Activated T-helper 2 cell treated with anti-CD3 and anti-CD28 coated beads, Interferon-gamma antibody, Interleukin-2, Interleukin-4, amounts not matched to agents 10 μg/mL and 5 μg/mL and 100 μg/mL, durations not matched to agents 14 hours and 24 hours and 36 hours (primary cell): ENCODE results near the gene PES1. TPM values are rescaled to one million over a fixed set of nuclear protein-coding genes. Genes with fewer than 3 reads are reported as not detected.
"Not testable (repeated sequence)": the region's sequence is repeated elsewhere in the genome, so short reads cannot be mapped to it uniquely, and the experiment has no call there.

Experiments
- DNase-seq: peaks from one replicate; pipeline ENCODE4 v3.0.0; 2021; ENCODE audit warnings: low spot score
- H3K27ac Mint-ChIP-seq: one replicate; pipeline ENCODE4 v1.8.0; 2021; ENCODE audit warnings: mixed read lengths
- H3K27me3 Mint-ChIP-seq: one replicate; pipeline ENCODE4 v1.8.0; 2021; ENCODE audit warnings: low read depth, mixed read lengths
- H3K36me3 Mint-ChIP-seq: one replicate; pipeline ENCODE4 v1.8.0; 2021; ENCODE audit warnings: low read depth, mixed read lengths
- H3K4me1 Mint-ChIP-seq: one replicate; pipeline ENCODE4 v1.8.0; 2021; ENCODE audit warnings: low read depth, mixed read lengths
- H3K4me3 Mint-ChIP-seq: one replicate; pipeline ENCODE4 v1.8.0; 2021; ENCODE audit warnings: low read depth, mild to moderate bottlenecking, moderate library complexity, mixed read lengths
- H3K9me3 Mint-ChIP-seq: one replicate; pipeline ENCODE4 v1.8.0; 2021; ENCODE audit warnings: mixed read lengths
- intact Hi-C: fragments of 100-400 bp; cut with micrococcal nuclease; formaldehyde crosslinking; loops from one replicate; pipeline ENCODE4 v1.15.1; 2023
- total RNA-seq: library from RNA; stranded (reverse); gene quantifications from 2 replicates; pipeline ENCODE4 v1.2.3, GENCODE V29; 2022

Gene PES1
- total RNA-seq, 1 donor from 2014 or later: 129 TPM

GRCh38 chr22:30555282-30556210, 36.2 kb downstream of the PES1 start:
- Mint-ChIP-seq H3K4me3 (no peak overlapping the region), H3K36me3 (no peaks in the 10 kb centered on the region), H3K27ac (no peak overlapping the region)

GRCh38 chr22:30553971-30554370, 37.7 kb downstream of the PES1 start:
- no peak for DNase-seq
- Mint-ChIP-seq H3K27ac (no peak overlapping the region), H3K4me1 (no peaks in the 10 kb centered on the region), H3K9me3 (no peaks in the 10 kb centered on the region), H3K4me3 (no peak overlapping the region), H3K36me3 (no peaks in the 10 kb centered on the region), H3K27me3 (no peaks in the 10 kb centered on the region)
- intact Hi-C loops: no loop called here

More at GRCh38 chr22:30555282-30556210, 36.2 kb downstream of the PES1 start:
- DNase-seq: no peak
- Mint-ChIP-seq H3K9me3 (no peaks in the 10 kb centered on the region), H3K4me1 (no peaks in the 10 kb centered on the region), H3K27me3 (no peaks in the 10 kb centered on the region)
- intact Hi-C loops: no loop called here

- Mint-ChIP-seq H3K36me3 (no peaks in the 10 kb centered on the region), H3K27me3 (no peaks in the 10 kb centered on the region), H3K4me3 (no peak overlapping the region), H3K4me1 (no peaks in the 10 kb centered on the region), H3K9me3 (no peaks in the 10 kb centered on the region), H3K27ac (no peak overlapping the region)
- intact Hi-C loops: no loop called here
- DNase-seq: no peak
Measured at GRCh38 chr22:30552719-30553118, 39.0 kb downstream of the PES1 start.

- H3K9me3 Mint-ChIP-seq, H3K27ac Mint-ChIP-seq, H3K4me1 Mint-ChIP-seq, H3K36me3 Mint-ChIP-seq, DNase-seq, H3K27me3 Mint-ChIP-seq, intact Hi-C loops, H3K4me3 Mint-ChIP-seq: not testable (repeated sequence)
Measured at GRCh38 chr22:30551813-30552212, 39.9 kb downstream of the PES1 start.

GRCh38 chr22:30547188-30547587, 44.5 kb downstream of the PES1 start:
- Mint-ChIP-seq H3K4me1 (peaks cover 2% of the 10 kb centered on the region), H3K36me3 (no peaks in the 10 kb centered on the region), H3K9me3 (no peaks in the 10 kb centered on the region), H3K27ac (no peak overlapping the region), H3K27me3 (peaks cover 20% of the 10 kb centered on the region), H3K4me3 (no peak overlapping the region)
- intact Hi-C loops: no loop called here
- no peak for DNase-seq

GRCh38 chr22:30546616-30547015, 45.1 kb downstream of the PES1 start, which contains the start of gene SEC14L6:
Gene SEC14L6, minus strand, starts transcription at chr22:30546741. Its CDS starts 59 bp downstream, at chr22:30546682.
- Mint-ChIP-seq H3K9me3 (no peaks in the 10 kb centered on the region), H3K27ac (no peak within 1 kb of the TSS), H3K36me3 (no peaks in the 10 kb centered on the region), H3K4me3 (no peak within 1 kb of the TSS), H3K4me1 (peaks cover 2% of the 10 kb centered on the region), H3K27me3 (peaks cover 23% of the 10 kb centered on the region)
- DNase-seq: no peak
- intact Hi-C loops: no loop called here

- H3K27ac Mint-ChIP-seq: no peak overlapping the region
- no peaks in the 10 kb centered on the region for H3K36me3 Mint-ChIP-seq
- intact Hi-C loops: no loop called here
- DNase-seq: no peak
- H3K27me3 Mint-ChIP-seq: peaks cover 34% of the 10 kb centered on the region
- peaks cover 2% of the 10 kb centered on the region for H3K4me1 Mint-ChIP-seq
- no peaks in the 10 kb centered on the region for H3K9me3 Mint-ChIP-seq
- no peak overlapping the region for H3K4me3 Mint-ChIP-seq
Measured at GRCh38 chr22:30542811-30543188, 48.9 kb downstream of the PES1 start.

DNA sequence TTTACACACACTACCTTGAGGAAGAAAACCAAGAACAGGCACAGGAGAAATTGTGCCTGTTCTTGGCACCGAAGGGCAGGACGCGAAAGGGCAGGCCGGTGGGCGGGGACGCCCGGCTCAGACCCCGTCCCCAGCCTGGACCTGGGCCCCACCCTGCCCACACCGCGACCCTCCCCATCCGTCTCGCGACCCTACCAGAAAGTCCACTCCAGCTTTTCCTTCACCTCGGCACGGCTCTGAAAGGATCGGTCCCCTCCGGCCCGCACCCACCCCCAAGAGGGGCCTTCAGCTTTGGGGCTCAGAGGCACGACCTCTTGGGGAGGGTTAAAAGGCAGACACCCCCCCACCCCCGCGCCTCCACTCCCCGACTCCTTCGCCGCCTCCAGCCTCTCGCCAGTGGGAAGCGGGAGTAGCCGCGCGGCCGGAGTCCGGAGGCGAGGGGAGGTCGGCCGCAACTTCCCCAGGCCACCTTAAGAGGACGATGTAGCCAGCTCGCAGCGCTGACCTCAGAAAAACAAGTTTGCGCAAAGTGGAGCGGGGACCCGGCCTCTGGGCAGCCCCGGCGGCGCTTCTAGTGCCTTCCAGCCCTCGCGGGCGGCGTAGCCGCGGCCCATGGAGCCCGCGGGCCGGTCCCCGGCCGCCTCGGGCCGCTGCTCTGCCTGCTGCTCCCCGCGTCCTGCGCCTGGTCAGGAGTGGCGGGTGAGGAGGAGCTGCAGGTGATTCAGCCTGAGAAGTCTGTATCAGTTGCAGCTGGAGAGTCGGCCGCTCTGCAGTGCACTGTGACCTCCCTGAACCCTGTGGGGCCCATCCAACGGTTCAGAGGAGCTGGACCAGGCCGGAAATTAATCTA, 49.5 kb downstream of the PES1 start:
- intact Hi-C loops: no loop called here
- Mint-ChIP-seq H3K9me3 (no peaks in the 10 kb centered on the region), H3K4me1 (peaks cover 2% of the 10 kb centered on the region), H3K4me3 (no peak overlapping the region), H3K27ac (no peak overlapping the region), H3K36me3 (no peaks in the 10 kb centered on the region), H3K27me3 (peaks cover 36% of the 10 kb centered on the region)
- DNase-seq: no peak

DNA sequence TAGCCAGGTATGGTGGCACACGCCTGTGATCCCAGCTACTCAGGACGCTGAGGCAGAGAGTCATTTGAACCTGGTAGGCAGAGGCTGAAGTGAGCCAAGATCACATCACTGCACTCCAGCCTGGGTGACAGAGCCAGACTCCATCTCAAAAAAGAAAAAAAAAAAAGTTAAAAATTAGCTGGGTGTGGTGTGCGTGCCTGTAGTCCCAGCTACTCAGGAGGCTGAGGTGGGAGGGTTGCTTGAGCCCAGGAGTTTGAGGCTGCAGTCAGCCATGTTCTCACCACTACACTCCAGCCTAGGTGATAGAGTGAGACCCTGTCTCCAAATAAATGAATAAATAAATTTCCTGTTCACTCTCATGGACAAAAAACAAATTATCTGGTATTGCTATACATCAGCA, 50.2 kb downstream of the PES1 start:
- intact Hi-C loops, H3K36me3 Mint-ChIP-seq, DNase-seq, H3K4me3 Mint-ChIP-seq, H3K4me1 Mint-ChIP-seq, H3K9me3 Mint-ChIP-seq, H3K27ac Mint-ChIP-seq: not testable (repeated sequence)
- H3K27me3 Mint-ChIP-seq: peaks cover 36% of the 10 kb centered on the region

DNA sequence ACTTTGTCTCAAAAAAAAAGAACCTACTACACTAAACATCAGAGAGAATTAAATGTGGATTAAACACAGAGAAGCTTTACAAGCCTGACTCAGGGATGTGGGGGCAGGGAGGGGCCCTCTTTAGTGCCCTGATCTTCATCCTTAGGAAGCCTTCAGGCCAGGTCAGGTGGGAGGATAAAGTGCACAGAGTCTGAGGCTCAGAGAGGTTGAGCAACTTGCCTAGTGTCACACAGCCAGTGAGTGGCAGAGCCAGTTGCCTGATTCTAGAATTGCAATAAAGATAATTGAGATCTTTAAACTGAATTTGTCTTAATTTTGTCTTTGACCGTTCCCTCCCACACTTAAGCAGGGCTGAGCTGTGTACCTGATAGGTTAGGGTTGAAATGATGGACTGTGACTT, 52.3 kb downstream of the PES1 start:
- Mint-ChIP-seq H3K9me3 (no peaks in the 10 kb centered on the region), H3K4me1 (peaks cover 6% of the 10 kb centered on the region), H3K27me3 (peaks cover 30% of the 10 kb centered on the region), H3K36me3 (no peaks in the 10 kb centered on the region), H3K4me3 (no peak overlapping the region), H3K27ac (no peak overlapping the region)
- DNase-seq: no peak
- intact Hi-C loops: no loop called here

GRCh38 chr22:30538280-30538679, 53.4 kb downstream of the PES1 start:
- Mint-ChIP-seq H3K27ac (no peak overlapping the region), H3K36me3 (no peaks in the 10 kb centered on the region), H3K4me3 (no peak overlapping the region), H3K4me1 (peaks cover 6% of the 10 kb centered on the region), H3K9me3 (no peaks in the 10 kb centered on the region), H3K27me3 (peaks cover 24% of the 10 kb centered on the region)
- intact Hi-C loops: no loop called here
- no peak for DNase-seq

DNA sequence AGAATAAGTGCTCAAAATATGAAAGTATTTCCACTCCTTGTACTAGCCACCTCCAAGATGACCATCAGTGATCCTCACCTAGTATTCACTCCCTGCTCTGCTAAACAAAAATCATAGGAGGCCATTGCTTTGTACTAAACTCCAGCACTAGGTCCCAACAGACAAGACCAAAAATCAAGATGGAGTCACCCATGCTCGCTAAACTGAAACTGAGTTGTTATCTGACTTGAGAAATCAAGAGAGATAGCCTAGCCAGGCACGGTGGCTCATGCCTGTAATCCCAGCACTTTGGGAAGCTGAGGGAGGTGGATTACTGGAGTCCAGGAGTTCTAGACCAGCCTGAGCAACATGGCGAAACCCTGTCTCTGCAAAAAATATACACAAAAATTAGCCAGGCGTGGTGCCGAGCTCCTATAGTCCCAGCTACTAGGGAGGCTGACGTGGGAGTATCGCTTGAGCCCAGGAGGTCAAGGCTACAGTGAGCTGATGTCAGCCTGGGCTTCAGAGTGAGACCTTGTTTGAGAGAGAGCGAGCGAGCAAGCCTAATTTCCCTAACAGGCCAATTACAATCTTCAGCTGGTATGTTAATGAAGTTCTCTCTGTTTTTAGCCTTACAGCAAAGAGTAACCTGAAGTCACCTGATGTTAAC, 54.5 kb downstream of the PES1 start:
- no peak for DNase-seq
- no peaks in the 10 kb centered on the region for H3K36me3 Mint-ChIP-seq
- intact Hi-C loops: no loop called here
- no peak overlapping the region for H3K27ac Mint-ChIP-seq
- peaks cover 17% of the 10 kb centered on the region for H3K27me3 Mint-ChIP-seq
- H3K4me3 Mint-ChIP-seq: no peak overlapping the region
- peaks cover 4% of the 10 kb centered on the region for H3K4me1 Mint-ChIP-seq
- H3K9me3 Mint-ChIP-seq: no peaks in the 10 kb centered on the region
